Suprapubic skin (tissue), 3 donors: ENCODE data around the gene TRMT11.
"Not testable (repeated sequence)": the region's sequence is repeated elsewhere in the genome, so short reads cannot be mapped to it uniquely, and the experiment has no call there.

ENCODE experiments used
- CTCF ChIP-seq, 2 donors: fragments of 200-600 bp in 1 of 2; fragments of 450-650 bp in 1 of 2; sonication (generic) in 1 of 2; IDR thresholded peaks; one replicate each; pipeline ENCODE4 v1.5.1; 2016 to 2019; ENCODE audit warnings: antibody characterized with exemption in 2 of 2, mild to moderate bottlenecking in 1 of 2, moderate library complexity in 1 of 2
- EP300 ChIP-seq: sonication (generic); formaldehyde crosslinking; IDR thresholded peaks from one replicate; pipeline ENCODE4 v1.6.1; 2017; ENCODE audit warnings: antibody characterized with exemption
- POLR2A ChIP-seq, 2 donors: fragments of 450-650 bp; IDR thresholded peaks; one replicate each; pipeline ENCODE4 v1.6.1; 2017; ENCODE audit warnings: antibody characterized with exemption in 2 of 2, mild to moderate bottlenecking in 2 of 2, moderate library complexity in 2 of 2

DNA sequence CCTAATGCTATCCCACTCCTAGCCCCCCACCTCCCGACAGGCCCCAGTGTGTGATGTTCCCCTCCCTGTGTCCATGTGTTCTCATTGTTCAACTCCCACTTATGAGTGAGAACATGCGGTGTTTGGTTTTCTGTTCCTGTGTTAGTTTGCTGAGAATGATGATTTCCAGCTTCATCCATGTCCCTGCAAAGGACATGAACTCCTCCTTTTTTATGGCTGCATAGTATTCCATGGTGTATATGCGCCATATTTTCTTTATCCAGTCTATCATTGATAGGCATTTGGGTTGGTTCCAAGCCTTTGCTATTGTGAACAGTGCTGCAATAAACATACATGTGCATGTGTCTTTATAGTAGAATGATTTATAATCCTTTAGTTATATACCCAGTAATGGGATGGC is 71.7 kb downstream of the TRMT11 start:
- TF ChIP-seq CTCF (IDR thresholded peaks at IDR 0.05); POLR2A (IDR thresholded peaks at IDR 0.05); EP300: not testable (repeated sequence)
